ENCODE measurements around the gene IDI2. TPM values are rescaled to one million over a fixed set of nuclear protein-coding genes. Genes with fewer than 3 reads are reported as not detected.
A peak's percentile ranks its signal among the peaks of the same experiment; 100 is the strongest.

Gene IDI2
- polyA plus RNA-seq, 3 donors, result not detected

DNA sequence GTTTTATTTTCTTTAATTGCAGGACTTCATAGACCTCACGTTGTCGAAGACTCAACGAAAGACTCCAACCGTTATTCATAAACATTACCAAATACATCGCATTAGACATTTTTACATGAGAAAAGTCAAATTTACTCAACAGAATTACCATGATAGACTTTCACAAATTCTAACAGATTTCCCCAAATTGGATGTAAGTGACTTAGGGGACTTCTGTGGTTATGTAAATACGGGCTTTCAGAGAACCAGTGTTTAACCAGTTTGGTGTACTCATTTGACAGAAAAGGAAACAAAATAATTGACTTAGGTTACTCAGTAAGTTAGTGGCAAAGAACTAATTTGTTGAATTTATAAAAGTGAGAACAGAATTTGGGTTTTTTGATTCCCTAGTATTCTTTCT lies 33.2 kb downstream of the IDI2 start:
- Histone ChIP-seq H4K20me1 (ENCODE audit: insufficient read depth, low read length) (peaks cover 30% of the 10 kb centered on the region), H3K36me3 (replicated peaks in 1 of 2; ENCODE audit: control insufficient read depth in 1 of 2, insufficient read depth in 2 of 2, low read length in 2 of 2) (peaks cover 49 to 59% of the 10 kb centered on the region in 2 donors), H3K27ac (ENCODE audit: low read depth in 1 of 2, low read length in 2 of 2) (peak overlapping the region in 1 of 2 donors; percentile 16), H3K4me3 (replicated peaks in 1 of 3; ENCODE audit: low read depth in 2 of 3, low read length in 3 of 3) (no peak overlapping the region), H3K4me1 (ENCODE audit: control insufficient read depth in 1 of 2, insufficient read depth in 2 of 2, low read length in 2 of 2) (peaks cover 15 to 20% of the 10 kb centered on the region in 2 donors), H2AFZ (ENCODE audit: insufficient read depth, low read depth, low read length, poor library complexity, severe bottlenecking) (no peak overlapping the region), H3K4me2 (replicated peaks; ENCODE audit: extremely low read depth, low read length, poor library complexity, severe bottlenecking) (no peak overlapping the region), H3K9ac (ENCODE audit: insufficient read depth, low read length, poor library complexity, severe bottlenecking) (no peak overlapping the region), H3K9me3 (replicated peaks in 1 of 2; ENCODE audit: control insufficient read depth in 1 of 2, insufficient read depth in 1 of 2, low read length in 2 of 2) (no peaks in the 10 kb centered on the region), H3K79me2 (ENCODE audit: insufficient read depth, low read length) (peaks cover 59% of the 10 kb centered on the region), H3K27me3 (ENCODE audit: control insufficient read depth in 2 of 2, insufficient read depth in 2 of 2, low read length in 2 of 2) (no peaks in the 10 kb centered on the region)
- 82% methylated on average over 2 of the region's 6 CpGs for WGBS (ENCODE audit: insufficient coverage)
- peaks cover 57 to 71% of the 10 kb centered on the region in 2 donors for H3K36me3 Mint-ChIP-seq
- intact Hi-C loops (cut with micrococcal nuclease), result loop anchor here in 1 of 2 donors (5.0 kb wide), 1 partner anchor 50 kb away; no protein-coding TSS in a partner anchor
- DNase-seq, result peak in 1 of 3 donors; percentile 57
- H3K9me3 Mint-ChIP-seq, result no peaks in the 10 kb centered on the region
- H3K27me3 Mint-ChIP-seq (ENCODE audit: low read depth in 3 of 3), result peaks cover 0 to 2% (median 1%) of the 10 kb centered on the region in 3 donors
- peaks cover 18% of the 10 kb centered on the region for H3K4me1 Mint-ChIP-seq
- TF ChIP-seq, protein P1, sequence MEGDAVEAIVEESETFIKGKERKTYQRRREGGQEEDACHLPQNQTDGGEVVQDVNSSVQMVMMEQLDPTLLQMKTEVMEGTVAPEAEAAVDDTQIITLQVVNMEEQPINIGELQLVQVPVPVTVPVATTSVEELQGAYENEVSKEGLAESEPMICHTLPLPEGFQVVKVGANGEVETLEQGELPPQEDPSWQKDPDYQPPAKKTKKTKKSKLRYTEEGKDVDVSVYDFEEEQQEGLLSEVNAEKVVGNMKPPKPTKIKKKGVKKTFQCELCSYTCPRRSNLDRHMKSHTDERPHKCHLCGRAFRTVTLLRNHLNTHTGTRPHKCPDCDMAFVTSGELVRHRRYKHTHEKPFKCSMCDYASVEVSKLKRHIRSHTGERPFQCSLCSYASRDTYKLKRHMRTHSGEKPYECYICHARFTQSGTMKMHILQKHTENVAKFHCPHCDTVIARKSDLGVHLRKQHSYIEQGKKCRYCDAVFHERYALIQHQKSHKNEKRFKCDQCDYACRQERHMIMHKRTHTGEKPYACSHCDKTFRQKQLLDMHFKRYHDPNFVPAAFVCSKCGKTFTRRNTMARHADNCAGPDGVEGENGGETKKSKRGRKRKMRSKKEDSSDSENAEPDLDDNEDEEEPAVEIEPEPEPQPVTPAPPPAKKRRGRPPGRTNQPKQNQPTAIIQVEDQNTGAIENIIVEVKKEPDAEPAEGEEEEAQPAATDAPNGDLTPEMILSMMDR (IDR thresholded peaks at IDR 0.05), result no peak
- peak overlapping the region in 2 of 7 donors; percentile 7 to 49 for H3K27ac Mint-ChIP-seq
- H3K4me3 Mint-ChIP-seq, result no peak overlapping the region

DNA sequence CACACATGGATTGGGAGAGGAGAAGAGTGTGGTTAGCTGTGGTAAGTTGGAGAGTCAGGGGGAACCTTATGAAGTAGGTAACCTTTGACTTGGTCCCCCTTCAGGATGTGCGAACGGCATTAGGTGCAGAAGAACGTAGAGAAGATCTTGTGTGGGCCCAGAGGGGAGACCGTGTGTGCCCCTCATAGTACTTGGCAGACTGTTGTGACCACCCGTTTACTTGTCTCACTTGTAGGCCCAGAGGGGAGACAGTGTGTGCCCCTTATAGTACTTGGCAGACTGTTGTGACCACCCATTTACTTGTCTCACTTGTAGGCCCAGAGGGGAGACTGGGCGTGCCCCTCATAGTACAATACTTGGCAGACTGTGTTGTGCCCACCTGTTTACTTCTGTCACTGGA lies 34.9 kb downstream of the IDI2 start:
- Histone ChIP-seq H3K4me3 (replicated peaks in 1 of 3; ENCODE audit: low read depth in 2 of 3, low read length in 3 of 3) (no peak overlapping the region), H3K79me2 (ENCODE audit: insufficient read depth, low read length) (peaks cover 61% of the 10 kb centered on the region), H3K36me3 (replicated peaks in 1 of 2; ENCODE audit: control insufficient read depth in 1 of 2, insufficient read depth in 2 of 2, low read length in 2 of 2) (peaks cover 32 to 42% of the 10 kb centered on the region in 2 donors), H3K4me1 (ENCODE audit: control insufficient read depth in 1 of 2, insufficient read depth in 2 of 2, low read length in 2 of 2) (peaks cover 22 to 29% of the 10 kb centered on the region in 2 donors), H3K4me2 (replicated peaks; ENCODE audit: extremely low read depth, low read length, poor library complexity, severe bottlenecking) (no peak overlapping the region), H3K9ac (ENCODE audit: insufficient read depth, low read length, poor library complexity, severe bottlenecking) (no peak overlapping the region), H4K20me1 (ENCODE audit: insufficient read depth, low read length) (peaks cover 30% of the 10 kb centered on the region), H3K9me3 (replicated peaks in 1 of 2; ENCODE audit: control insufficient read depth in 1 of 2, insufficient read depth in 1 of 2, low read length in 2 of 2) (no peaks in the 10 kb centered on the region), H2AFZ (ENCODE audit: insufficient read depth, low read depth, low read length, poor library complexity, severe bottlenecking) (no peak overlapping the region), H3K27ac (ENCODE audit: low read depth in 1 of 2, low read length in 2 of 2) (no peak overlapping the region), H3K27me3 (ENCODE audit: control insufficient read depth in 2 of 2, insufficient read depth in 2 of 2, low read length in 2 of 2) (no peaks in the 10 kb centered on the region)
- H3K4me1 Mint-ChIP-seq, result peaks cover 27% of the 10 kb centered on the region
- TF ChIP-seq, protein P1 (IDR thresholded peaks at IDR 0.05), result no peak
- WGBS (ENCODE audit: insufficient coverage), result 95% methylated on average over 3 of the region's 6 CpGs
- peak overlapping the region in 1 of 7 donors; percentile 2 for H3K27ac Mint-ChIP-seq
- intact Hi-C loops (cut with micrococcal nuclease), result loop anchor here in 1 of 2 donors (5.0 kb wide), 1 partner anchor 51 kb away; no protein-coding TSS in a partner anchor
- no peak for DNase-seq
- peaks cover 43 to 54% of the 10 kb centered on the region in 2 donors for H3K36me3 Mint-ChIP-seq
- no peaks in the 10 kb centered on the region for H3K9me3 Mint-ChIP-seq
- H3K4me3 Mint-ChIP-seq, result no peak overlapping the region
- peaks cover 0 to 2% (median 1%) of the 10 kb centered on the region in 3 donors for H3K27me3 Mint-ChIP-seq (ENCODE audit: low read depth in 3 of 3)

Data from CD14-positive monocyte (primary cell).